K562 (cell line): ENCODE data around the gene PPARD. TPM values are rescaled to one million over a fixed set of nuclear protein-coding genes. Genes with fewer than 3 reads are reported as not detected.

Experiments
- CCAR2 ChIP-seq: fragments of 200-400 bp; formaldehyde crosslinking; IDR thresholded peaks from 2 replicates; pipeline ENCODE4 v1.6.1; 2017; ENCODE audit warnings: mild to moderate bottlenecking, low read depth, low read length
- KAT8 ChIP-seq: fragments of 450-650 bp; IDR thresholded peaks from 2 replicates; pipeline ENCODE4 v1.6.1; 2016; ENCODE audit warnings: low read depth, mild to moderate bottlenecking
- SIX5 ChIP-seq, 2 experiments: IDR thresholded peaks; 2 replicates each; pipeline ENCODE4 v1.6.1; 2011; ENCODE audit warnings: low read length in 2 of 2, borderline replicate concordance in 1 of 2, low read depth in 1 of 2, mild to moderate bottlenecking in 1 of 2, moderate library complexity in 1 of 2; ENCODE audit not compliant: insufficient read depth in 1 of 2
- SMARCC2 ChIP-seq: fragments of 450-650 bp; IDR thresholded peaks from 2 replicates; pipeline ENCODE4 v1.6.1; 2017; ENCODE audit warnings: antibody characterized with exemption, moderate library complexity, mild to moderate bottlenecking, low read depth
- TFAM ChIP-seq: fragments of 250-450 bp; sonication (Bioruptor Pico); conservative IDR thresholded peaks from 2 replicates; pipeline ENCODE4 v1.5.0; 2021; ENCODE audit warnings: mild to moderate bottlenecking, moderate library complexity
- XRCC5 ChIP-seq: fragments of 200-400 bp; formaldehyde crosslinking; IDR thresholded peaks from 2 replicates; pipeline ENCODE4 v1.6.1; 2017; ENCODE audit warnings: low read depth, mild to moderate bottlenecking, low read length
- ZC3H4 ChIP-seq: sonication (generic); formaldehyde crosslinking; IDR thresholded peaks from 2 replicates; pipeline ENCODE4 v1.9.0; 2021; ENCODE audit warnings: missing genetic modification reagents, borderline replicate concordance
- ZNF175 ChIP-seq: fragments of 200-800 bp; sonication (Bioruptor generic); IDR thresholded peaks from 2 replicates; pipeline ENCODE4 v1.6.1; 2016; ENCODE audit warnings: low read depth, mild to moderate bottlenecking, missing genetic modification characterization, missing compliant biosample characterization
- ZNF311 ChIP-seq: fragments of 250-450 bp; sonication (Bioruptor Pico); IDR thresholded peaks from 2 replicates; pipeline ENCODE4 v1.4.0; 2020; ENCODE audit warnings: mild to moderate bottlenecking, moderate library complexity
- ZNF431 ChIP-seq: sonication (generic); formaldehyde crosslinking; IDR thresholded peaks from 2 replicates; pipeline ENCODE4 v1.8.0; 2022; ENCODE audit warnings: mild to moderate bottlenecking, missing genetic modification reagents
- polyA plus RNA-seq, 8 experiments: library from polyadenylated mRNA; depleted of rRNA in 4 of 8; stranded (reverse) in 5 of 8; unstranded in 3 of 8; fragments of >200 nt; fragmentation: Nextera tagmentation in 2 of 8; fragmentation: Illumina TruSeq in 1 of 8; extraction: Ambion mirVana in 2 of 8; extraction: Trizol in 1 of 8; gene quantifications; 2 replicates each; pipeline versions ENCODE4 v1.2.1 to v1.2.3, GENCODE V29; 2011 to 2014; ENCODE audit warnings: inconsistent platforms in 1 of 8, missing spikeins in 1 of 8
- total RNA-seq, 7 experiments: library from RNA; depleted of rRNA in 6 of 7; stranded (reverse); fragments of >200 nt in 6 of 7; fragmentation: Illumina TruSeq in 2 of 7; extraction: Trizol in 2 of 7; gene quantifications; 2 replicates each; pipeline versions ENCODE4 v1.2.1 to v1.2.3, GENCODE V29; 2011 to 2021; ENCODE audit warnings: low replicate concordance in 1 of 7
- TF ChIP-seq, protein P1 (sequence below): fragments of 200-800 bp; sonication (Bioruptor generic); IDR thresholded peaks from 2 replicates; pipeline ENCODE4 v1.6.1; 2016; ENCODE audit warnings: missing genetic modification characterization, missing compliant biosample characterization
- TF ChIP-seq, protein P2 (sequence below): fragments of 450-650 bp; IDR thresholded peaks from 2 replicates; pipeline ENCODE4 v1.6.1; 2017; ENCODE audit warnings: mild to moderate bottlenecking, moderate library complexity
- TF ChIP-seq, protein P3 (sequence below): fragments of 150-350 bp; IDR thresholded peaks from 2 replicates; pipeline ENCODE4 v1.6.1; 2014; ENCODE audit warnings: low read depth, mild to moderate bottlenecking, low read length, borderline replicate concordance
- TF ChIP-seq, protein P4 (sequence below): fragments of 250-450 bp; sonication (Bioruptor Pico); IDR thresholded peaks from 2 replicates; pipeline ENCODE4 v1.8.0; 2022; ENCODE audit warnings: moderate library complexity, mild to moderate bottlenecking, inconsistent platforms

The PPARD gene
- total and polyA plus RNA-seq, 9 of the 15 experiments (the other 6 are each of a cell fraction or from before 2014, with no cell fraction given), result 0.14 to 13.2 (median 3.8) TPM

DNA sequence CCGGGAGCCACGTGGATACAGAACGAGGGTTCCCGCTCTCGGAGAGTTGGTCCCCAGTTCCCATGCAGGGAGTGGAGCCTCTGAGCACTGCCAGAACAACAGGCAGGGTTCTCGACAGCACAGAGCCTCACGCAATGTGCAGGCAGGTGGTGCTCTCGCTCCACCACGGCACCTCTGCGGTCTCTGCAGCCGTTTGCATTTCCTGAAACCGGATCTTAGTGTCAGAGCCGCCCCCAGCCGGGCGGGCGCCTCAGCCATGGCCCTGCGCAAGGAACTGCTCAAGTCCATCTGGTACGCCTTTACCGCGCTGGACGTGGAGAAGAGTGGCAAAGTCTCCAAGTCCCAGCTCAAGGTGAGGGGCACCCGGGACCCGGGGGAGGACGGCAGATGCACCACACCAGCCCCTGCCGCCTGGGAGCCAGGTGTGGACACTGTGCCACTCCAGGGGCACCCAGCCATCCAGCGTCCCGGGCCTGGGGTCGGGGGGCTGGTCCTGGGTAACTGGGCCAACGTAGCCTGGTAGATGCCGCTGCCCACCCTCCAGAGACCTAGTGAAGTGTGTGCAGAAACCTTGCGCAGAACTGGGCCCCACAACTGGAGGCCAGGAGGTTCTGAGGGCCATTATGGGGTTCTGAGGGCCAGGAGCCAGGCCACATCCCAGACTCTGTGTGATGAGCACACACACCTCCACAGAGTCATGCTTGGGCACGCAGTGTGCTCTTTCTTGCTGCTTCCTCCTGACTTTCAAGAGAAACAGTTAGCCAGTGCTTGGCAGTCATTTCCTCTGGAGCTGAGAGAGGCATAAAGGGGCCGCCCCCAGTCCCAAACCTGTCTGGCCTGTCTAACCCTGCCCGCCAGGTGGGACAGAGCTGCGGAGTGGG lies 44.5 kb upstream of the PPARD start, which contains the start of gene DEF6 (continued):
- TF ChIP-seq, protein P1, sequence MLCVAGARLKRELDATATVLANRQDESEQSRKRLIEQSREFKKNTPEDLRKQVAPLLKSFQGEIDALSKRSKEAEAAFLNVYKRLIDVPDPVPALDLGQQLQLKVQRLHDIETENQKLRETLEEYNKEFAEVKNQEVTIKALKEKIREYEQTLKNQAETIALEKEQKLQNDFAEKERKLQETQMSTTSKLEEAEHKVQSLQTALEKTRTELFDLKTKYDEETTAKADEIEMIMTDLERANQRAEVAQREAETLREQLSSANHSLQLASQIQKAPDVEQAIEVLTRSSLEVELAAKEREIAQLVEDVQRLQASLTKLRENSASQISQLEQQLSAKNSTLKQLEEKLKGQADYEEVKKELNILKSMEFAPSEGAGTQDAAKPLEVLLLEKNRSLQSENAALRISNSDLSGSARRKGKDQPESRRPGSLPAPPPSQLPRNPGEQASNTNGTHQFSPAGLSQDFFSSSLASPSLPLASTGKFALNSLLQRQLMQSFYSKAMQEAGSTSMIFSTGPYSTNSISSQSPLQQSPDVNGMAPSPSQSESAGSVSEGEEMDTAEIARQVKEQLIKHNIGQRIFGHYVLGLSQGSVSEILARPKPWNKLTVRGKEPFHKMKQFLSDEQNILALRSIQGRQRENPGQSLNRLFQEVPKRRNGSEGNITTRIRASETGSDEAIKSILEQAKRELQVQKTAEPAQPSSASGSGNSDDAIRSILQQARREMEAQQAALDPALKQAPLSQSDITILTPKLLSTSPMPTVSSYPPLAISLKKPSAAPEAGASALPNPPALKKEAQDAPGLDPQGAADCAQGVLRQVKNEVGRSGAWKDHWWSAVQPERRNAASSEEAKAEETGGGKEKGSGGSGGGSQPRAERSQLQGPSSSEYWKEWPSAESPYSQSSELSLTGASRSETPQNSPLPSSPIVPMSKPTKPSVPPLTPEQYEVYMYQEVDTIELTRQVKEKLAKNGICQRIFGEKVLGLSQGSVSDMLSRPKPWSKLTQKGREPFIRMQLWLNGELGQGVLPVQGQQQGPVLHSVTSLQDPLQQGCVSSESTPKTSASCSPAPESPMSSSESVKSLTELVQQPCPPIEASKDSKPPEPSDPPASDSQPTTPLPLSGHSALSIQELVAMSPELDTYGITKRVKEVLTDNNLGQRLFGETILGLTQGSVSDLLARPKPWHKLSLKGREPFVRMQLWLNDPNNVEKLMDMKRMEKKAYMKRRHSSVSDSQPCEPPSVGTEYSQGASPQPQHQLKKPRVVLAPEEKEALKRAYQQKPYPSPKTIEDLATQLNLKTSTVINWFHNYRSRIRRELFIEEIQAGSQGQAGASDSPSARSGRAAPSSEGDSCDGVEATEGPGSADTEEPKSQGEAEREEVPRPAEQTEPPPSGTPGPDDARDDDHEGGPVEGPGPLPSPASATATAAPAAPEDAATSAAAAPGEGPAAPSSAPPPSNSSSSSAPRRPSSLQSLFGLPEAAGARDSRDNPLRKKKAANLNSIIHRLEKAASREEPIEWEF (CRISPR knock-in tag), result no peak
- TF ChIP-seq SIX5 (IDR thresholded peaks at IDR 0.05; ENCODE audit: borderline replicate concordance in 1 of 2, insufficient read depth in 1 of 2, low read depth in 1 of 2, low read length in 2 of 2) (peak; percentile 22 to 33; a peak in 2 of 4 replicates), KAT8 (no peak), ZC3H4 (CRISPR knock-in tag) (no peak), XRCC5 (peak; percentile 95), ZNF175 (CRISPR knock-in tag) (no peak), CCAR2 (no peak), ZNF431 (peak; percentile 17; the same call in 1 of the 2 replicates), TFAM (no peak), SMARCC2 (no peak), ZNF311 (CRISPR knock-in tag) (0 out of 2 replicates have a peak, but pooled peaks have one; percentile 29)
- TF ChIP-seq, protein P2, sequence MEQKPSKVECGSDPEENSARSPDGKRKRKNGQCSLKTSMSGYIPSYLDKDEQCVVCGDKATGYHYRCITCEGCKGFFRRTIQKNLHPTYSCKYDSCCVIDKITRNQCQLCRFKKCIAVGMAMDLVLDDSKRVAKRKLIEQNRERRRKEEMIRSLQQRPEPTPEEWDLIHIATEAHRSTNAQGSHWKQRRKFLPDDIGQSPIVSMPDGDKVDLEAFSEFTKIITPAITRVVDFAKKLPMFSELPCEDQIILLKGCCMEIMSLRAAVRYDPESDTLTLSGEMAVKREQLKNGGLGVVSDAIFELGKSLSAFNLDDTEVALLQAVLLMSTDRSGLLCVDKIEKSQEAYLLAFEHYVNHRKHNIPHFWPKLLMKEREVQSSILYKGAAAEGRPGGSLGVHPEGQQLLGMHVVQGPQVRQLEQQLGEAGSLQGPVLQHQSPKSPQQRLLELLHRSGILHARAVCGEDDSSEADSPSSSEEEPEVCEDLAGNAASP, result no peak
- TF ChIP-seq, protein P3, sequence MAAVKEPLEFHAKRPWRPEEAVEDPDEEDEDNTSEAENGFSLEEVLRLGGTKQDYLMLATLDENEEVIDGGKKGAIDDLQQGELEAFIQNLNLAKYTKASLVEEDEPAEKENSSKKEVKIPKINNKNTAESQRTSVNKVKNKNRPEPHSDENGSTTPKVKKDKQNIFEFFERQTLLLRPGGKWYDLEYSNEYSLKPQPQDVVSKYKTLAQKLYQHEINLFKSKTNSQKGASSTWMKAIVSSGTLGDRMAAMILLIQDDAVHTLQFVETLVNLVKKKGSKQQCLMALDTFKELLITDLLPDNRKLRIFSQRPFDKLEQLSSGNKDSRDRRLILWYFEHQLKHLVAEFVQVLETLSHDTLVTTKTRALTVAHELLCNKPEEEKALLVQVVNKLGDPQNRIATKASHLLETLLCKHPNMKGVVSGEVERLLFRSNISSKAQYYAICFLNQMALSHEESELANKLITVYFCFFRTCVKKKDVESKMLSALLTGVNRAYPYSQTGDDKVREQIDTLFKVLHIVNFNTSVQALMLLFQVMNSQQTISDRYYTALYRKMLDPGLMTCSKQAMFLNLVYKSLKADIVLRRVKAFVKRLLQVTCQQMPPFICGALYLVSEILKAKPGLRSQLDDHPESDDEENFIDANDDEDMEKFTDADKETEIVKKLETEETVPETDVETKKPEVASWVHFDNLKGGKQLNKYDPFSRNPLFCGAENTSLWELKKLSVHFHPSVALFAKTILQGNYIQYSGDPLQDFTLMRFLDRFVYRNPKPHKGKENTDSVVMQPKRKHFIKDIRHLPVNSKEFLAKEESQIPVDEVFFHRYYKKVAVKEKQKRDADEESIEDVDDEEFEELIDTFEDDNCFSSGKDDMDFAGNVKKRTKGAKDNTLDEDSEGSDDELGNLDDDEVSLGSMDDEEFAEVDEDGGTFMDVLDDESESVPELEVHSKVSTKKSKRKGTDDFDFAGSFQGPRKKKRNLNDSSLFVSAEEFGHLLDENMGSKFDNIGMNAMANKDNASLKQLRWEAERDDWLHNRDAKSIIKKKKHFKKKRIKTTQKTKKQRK, result no peak
- TF ChIP-seq, protein P4, sequence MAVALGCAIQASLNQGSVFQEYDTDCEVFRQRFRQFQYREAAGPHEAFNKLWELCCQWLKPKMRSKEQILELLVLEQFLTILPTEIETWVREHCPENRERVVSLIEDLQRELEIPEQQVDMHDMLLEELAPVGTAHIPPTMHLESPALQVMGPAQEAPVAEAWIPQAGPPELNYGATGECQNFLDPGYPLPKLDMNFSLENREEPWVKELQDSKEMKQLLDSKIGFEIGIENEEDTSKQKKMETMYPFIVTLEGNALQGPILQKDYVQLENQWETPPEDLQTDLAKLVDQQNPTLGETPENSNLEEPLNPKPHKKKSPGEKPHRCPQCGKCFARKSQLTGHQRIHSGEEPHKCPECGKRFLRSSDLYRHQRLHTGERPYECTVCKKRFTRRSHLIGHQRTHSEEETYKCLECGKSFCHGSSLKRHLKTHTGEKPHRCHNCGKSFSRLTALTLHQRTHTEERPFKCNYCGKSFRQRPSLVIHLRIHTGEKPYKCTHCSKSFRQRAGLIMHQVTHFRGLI (CRISPR knock-in tag), result no peak
